Endothelial cell of umbilical vein (primary cell): ENCODE measurements around the gene CNIH2. TPM values are rescaled to one million over a fixed set of nuclear protein-coding genes. Genes with fewer than 3 reads are reported as not detected.
A peak's percentile ranks its signal among the peaks of the same experiment; 100 is the strongest.

Source experiments
- BruUV-seq: library from RNA; stranded (reverse); fragments of 400-500 nt; replicated peaks from 2 replicates; lab custom pipeline; 2021; lab: Mats Ljungman, UMichigan
- CTCF ChIA-PET: fragments of 300-600, 350-600 bp; sonication (Branson Sonifier 250); formaldehyde crosslinking; loops from one replicate; lab custom pipeline; 2021; ENCODE audit warnings: antibody characterized with exemption, inconsistent platforms; lab: Charles Lee
- POLR2A ChIA-PET: fragments of 300-600, 350-600 bp; sonication (Branson Sonifier 250); formaldehyde crosslinking; loops from one replicate; lab custom pipeline; 2021; ENCODE audit warnings: antibody characterized with exemption, inconsistent platforms; lab: Charles Lee
- DNase-seq: peaks from one replicate; pipeline ENCODE4 v3.0.0-alpha.2; 2011; ENCODE audit warnings: low read depth, low spot score
- FAIRE-seq: peaks from 2 replicates; lab custom pipeline; 2011; peaks lifted over from hg19 to GRCh38; lab: Jason Lieb, UNC
- H2AFZ ChIP-seq: 2 replicates; pipeline ENCODE4 v1.6.0; 2012; ENCODE audit warnings: low read depth, low read length, control low read depth, inconsistent platforms
- H3K27ac ChIP-seq: 2 replicates; pipeline ENCODE4 v1.5.1; 2011; ENCODE audit warnings: low read depth, mild to moderate bottlenecking, control low read depth, low read length, moderate library complexity; ENCODE audit not compliant: insufficient read depth
- H3K27me3 ChIP-seq, 2 experiments: 2 replicates each; pipeline versions ENCODE4 v1.6.0 to v1.6.1; 2011; ENCODE audit warnings: low read length in 2 of 2, mixed read lengths in 1 of 2; ENCODE audit not compliant: control insufficient read depth in 2 of 2, insufficient read depth in 2 of 2
- H3K36me3 ChIP-seq, 2 experiments: 2 replicates in 1 of 2; 3 replicates in 1 of 2; pipeline ENCODE4 v1.5.1; 2011; ENCODE audit warnings: low read length in 2 of 2, mild to moderate bottlenecking in 1 of 2, moderate library complexity in 1 of 2; ENCODE audit not compliant: control insufficient read depth in 2 of 2, insufficient read depth in 2 of 2; ENCODE audit errors: extremely low read depth in 1 of 2
- H3K4me1 ChIP-seq: 3 replicates; pipeline ENCODE4 v1.5.1; 2011; ENCODE audit warnings: mild to moderate bottlenecking, low read length; ENCODE audit not compliant: control insufficient read depth, insufficient read depth; ENCODE audit errors: extremely low read depth
- H3K4me2 ChIP-seq: 2 replicates; pipeline ENCODE4 v1.6.1; 2011; ENCODE audit warnings: low read length, control low read depth, mixed read lengths; ENCODE audit not compliant: insufficient read depth
- H3K4me3 ChIP-seq, 3 experiments: fragments of 200-600 bp in 1 of 3; sonication (generic), shearing (Covaris generic) in 1 of 3; replicated peaks in 1 of 3; 2 replicates each; pipeline ENCODE4 v1.5.1; 2011 to 2016; ENCODE audit warnings: control low read depth in 3 of 3, low read length in 3 of 3, mild to moderate bottlenecking in 2 of 3, inconsistent platforms in 1 of 3, low read depth in 1 of 3, moderate library complexity in 1 of 3; ENCODE audit not compliant: insufficient read depth in 1 of 3
- H3K79me2 ChIP-seq: 2 replicates; pipeline ENCODE4 v1.6.0; 2012; ENCODE audit warnings: low read length, inconsistent platforms; ENCODE audit not compliant: control insufficient read depth, insufficient read depth
- H3K9ac ChIP-seq: replicated peaks from 2 replicates; pipeline ENCODE3; 2011; ENCODE audit warnings: low read length, control low read depth; ENCODE audit not compliant: insufficient read depth; ENCODE audit errors: extremely low read depth
- H3K9me1 ChIP-seq: replicated peaks from 3 replicates; pipeline ENCODE4 v1.6.0; 2011; ENCODE audit warnings: mild to moderate bottlenecking, low read length; ENCODE audit not compliant: control insufficient read depth, insufficient read depth; ENCODE audit errors: extremely low read depth
- H3K9me3 ChIP-seq: replicated peaks from 2 replicates; pipeline ENCODE4 v1.5.1; 2012; ENCODE audit warnings: low read length, inconsistent platforms; ENCODE audit not compliant: control insufficient read depth, insufficient read depth
- H4K20me1 ChIP-seq: replicated peaks from 2 replicates; pipeline ENCODE3; 2011; ENCODE audit warnings: mild to moderate bottlenecking, low read length; ENCODE audit not compliant: control insufficient read depth, insufficient read depth; ENCODE audit errors: extremely low read depth
- CTCF ChIP-seq, 2 donors: IDR thresholded peaks; 1 replicate in 1 of 2; 2 replicates in 1 of 2; pipeline ENCODE4 v1.5.1; 2011; ENCODE audit warnings: low read length in 2 of 2, mild to moderate bottlenecking in 2 of 2, moderate library complexity in 2 of 2, control low read depth in 1 of 2, inconsistent platforms in 1 of 2, low read depth in 1 of 2; ENCODE audit not compliant: insufficient read depth in 1 of 2; ENCODE audit errors: extremely low read depth in 1 of 2
- POLR2A ChIP-seq: IDR thresholded peaks from 2 replicates; pipeline ENCODE4 v1.6.1; 2012; ENCODE audit warnings: low read depth, mild to moderate bottlenecking, control low read depth, low read length
- POLR2AphosphoS5 ChIP-seq: IDR thresholded peaks from 2 replicates; pipeline ENCODE4 v1.6.1; 2012; ENCODE audit warnings: low read depth, mild to moderate bottlenecking, control low read depth, low read length, moderate library complexity; ENCODE audit not compliant: insufficient read depth
- dilution Hi-C: fragments of 300-500 bp; cut with MboI; formaldehyde crosslinking; loops from one replicate; pipeline ENCODE4 v1.15.0; 2019; ENCODE audit warnings: low sequenced_read_pairs; ENCODE audit not compliant: extremely low pct_ligation_motif_present
- intact Hi-C: fragments of 100-400 bp; cut with micrococcal nuclease; formaldehyde crosslinking; loops from one replicate; pipeline ENCODE4 v1.10.0; 2022
- polyA plus RNA-seq, 4 experiments: library from polyadenylated mRNA; depleted of rRNA in 3 of 4; stranded (reverse) in 3 of 4; unstranded in 1 of 4; fragments of >200 nt; gene quantifications; 2 replicates each; pipeline versions ENCODE4 v1.2.1 to v1.2.3, GENCODE V29; 2011 to 2012; ENCODE audit warnings: missing spikeins in 1 of 4
- total RNA-seq: library from RNA; stranded (reverse); gene quantifications from 2 replicates; pipeline ENCODE4 v1.2.3, GENCODE V29; 2021

CNIH2 gene
- total and polyA plus RNA-seq, 2 donors (not counting 3 experiments of a cell fraction or from before 2014, with no cell fraction given) = 0.46 to 1.2 TPM

- H3K4me1 ChIP-seq = peaks cover 13% of the 10 kb centered on the region
- peak within 1 kb of the TSS; percentile 92 for H3K4me2 ChIP-seq
- CTCF ChIA-PET = interaction anchor here (0.8 to 1.4 kb wide), 6 partner anchors 9 to 67 kb away, joined by 3 to 7 read pairs (median 4); no protein-coding TSS in a partner anchor
- no peaks in the 10 kb centered on the region for H4K20me1 ChIP-seq
- peaks cover 12% of the 10 kb centered on the region for H3K79me2 ChIP-seq
- H3K36me3 ChIP-seq = peaks cover 0 to 7% of the 10 kb centered on the region in 2 experiments
- H3K9me1 ChIP-seq = no peaks in the 10 kb centered on the region
- DNase-seq = peak; percentile 100
- POLR2A ChIA-PET = interaction anchor here (0.8 to 1.4 kb wide), 5 partner anchors 21 to 1510 kb away, joined by 3 to 12 read pairs (median 6); partner anchors contain the start of genes RAB1B, RIN1 and SF1
- no TSS peak for BruUV-seq
- H3K4me3 ChIP-seq = peak within 1 kb of the TSS; percentile 73 to 94 (median 93)
- dilution Hi-C loops (no loop called here), intact Hi-C loops (loop anchor here (1.0 kb wide), 3 partner anchors 22 to 132 kb away; partner anchors contain the start of gene NPAS4)
- H2AFZ ChIP-seq = peak within 1 kb of the TSS; percentile 77
- no peaks in the 10 kb centered on the region for H3K9me3 ChIP-seq
- FAIRE-seq = peak; percentile 99
- H3K27ac ChIP-seq = peak within 1 kb of the TSS; percentile 78
- TF ChIP-seq POLR2A (peak; percentile 88), CTCF (IDR thresholded peaks at IDR 0.05; ENCODE audit: extremely low read depth in 1 of 2, insufficient read depth in 1 of 2, low read depth in 1 of 2, low read length in 2 of 2) (no peak), POLR2AphosphoS5 (peak; percentile 88)
- H3K27me3 ChIP-seq = peaks cover 19 to 20% of the 10 kb centered on the region in 2 experiments
- peak within 1 kb of the TSS; percentile 97 for H3K9ac ChIP-seq
Observed at GRCh38 chr11:66288671-66289547, 10.9 kb downstream of the CNIH2 start, which contains the start of gene YIF1A. YIF1A (minus strand) TSS chr11:66289143; CDS start chr11:66288985, 158 bp downstream.
